ENCODE measurements around the gene DAB1. TPM values are rescaled to one million over a fixed set of nuclear protein-coding genes. Genes with fewer than 3 reads are reported as not detected.

DAB1 gene
- total RNA-seq, 2 donors from 2014 or later = 78.3 to 118 TPM

GRCh38 chr1:56992318-56993125 is 431.3 kb downstream of the DAB1 start:
- DNase-seq (ENCODE audit: low spot score) = no peak
- intact Hi-C loops (cut with DNase I) = no loop called here

- intact Hi-C loops (cut with DNase I) = no loop called here
- DNase-seq (ENCODE audit: low spot score) = no peak
Observed at GRCh38 chr1:56991576-56991975, 432.3 kb downstream of the DAB1 start.

- intact Hi-C loops (cut with DNase I) = no loop called here
- DNase-seq (ENCODE audit: low spot score) = no peak
Observed at GRCh38 chr1:56986397-56986796, 437.5 kb downstream of the DAB1 start.

GRCh38 chr1:56985857-56986256 is 438.0 kb downstream of the DAB1 start:
- no peak for DNase-seq (ENCODE audit: low spot score)
- intact Hi-C loops (cut with DNase I) = no loop called here

- no peak for DNase-seq (ENCODE audit: low spot score)
- intact Hi-C loops (cut with DNase I) = no loop called here
Observed at GRCh38 chr1:56983484-56983883, 440.4 kb downstream of the DAB1 start.

- intact Hi-C loops (cut with DNase I) = no loop called here
- no peak for DNase-seq (ENCODE audit: low spot score)
Observed at GRCh38 chr1:56979986-56980755, 443.7 kb downstream of the DAB1 start.

GRCh38 chr1:56978819-56979218 is 445.0 kb downstream of the DAB1 start:
- intact Hi-C loops (cut with DNase I) = no loop called here
- DNase-seq (ENCODE audit: low spot score) = no peak

GRCh38 chr1:56977910-56978309 is 445.9 kb downstream of the DAB1 start:
- intact Hi-C loops (cut with DNase I) = no loop called here
- no peak for DNase-seq (ENCODE audit: low spot score)

GRCh38 chr1:56975446-56975845 is 448.4 kb downstream of the DAB1 start:
- intact Hi-C loops (cut with DNase I) = no loop called here

GRCh38 chr1:56973923-56974742 is 449.7 kb downstream of the DAB1 start:
- intact Hi-C loops (cut with DNase I) = loop anchor here in 1 of 2 donors (5.0 kb wide), 1 partner anchor 1468 kb away; no protein-coding TSS in a partner anchor
- DNase-seq (ENCODE audit: low spot score) = no peak

More at GRCh38 chr1:56975446-56975845, 448.4 kb downstream of the DAB1 start:
- no peak for DNase-seq (ENCODE audit: low spot score)

GRCh38 chr1:56972976-56973375 is 450.9 kb downstream of the DAB1 start:
- intact Hi-C loops (cut with DNase I) = loop anchor here in 1 of 2 donors (5.0 kb wide), 1 partner anchor 1469 kb away; no protein-coding TSS in a partner anchor

GRCh38 chr1:56970280-56970679 is 453.6 kb downstream of the DAB1 start:
- no peak for DNase-seq (ENCODE audit: low spot score)
- intact Hi-C loops (cut with DNase I) = loop anchor here in 1 of 2 donors (5.0 kb wide), 1 partner anchor 1472 kb away; no protein-coding TSS in a partner anchor

More at GRCh38 chr1:56972976-56973375, 450.9 kb downstream of the DAB1 start:
- DNase-seq (ENCODE audit: low spot score) = no peak

- intact Hi-C loops (cut with DNase I) = no loop called here
- no peak for DNase-seq (ENCODE audit: low spot score)
Observed at GRCh38 chr1:56968878-56969495, 454.9 kb downstream of the DAB1 start.

- intact Hi-C loops (cut with DNase I) = no loop called here
- no peak for DNase-seq (ENCODE audit: low spot score)
Observed at GRCh38 chr1:56967900-56968832, 455.7 kb downstream of the DAB1 start.

- DNase-seq (ENCODE audit: low spot score) = no peak
- intact Hi-C loops (cut with DNase I) = no loop called here
Observed at GRCh38 chr1:56967355-56967754, 456.5 kb downstream of the DAB1 start.

GRCh38 chr1:56966698-56966999 is 457.2 kb downstream of the DAB1 start:
- intact Hi-C loops (cut with DNase I) = no loop called here
- DNase-seq (ENCODE audit: low spot score) = no peak

- DNase-seq (ENCODE audit: low spot score) = no peak
- intact Hi-C loops (cut with DNase I) = no loop called here
Observed at GRCh38 chr1:56965916-56966697, 457.8 kb downstream of the DAB1 start, which contains the start of gene C8B. Gene C8B, minus strand, starts transcription at chr1:56966015. Its CDS starts 67 bp downstream, at chr1:56965948.
